HG03432 (cell line): ENCODE results near the gene APOBEC3C.
"Not testable (repeated sequence)": the region's sequence is repeated elsewhere in the genome, so short reads cannot be mapped to it uniquely, and the experiment has no call there.

Experiments
- ATAC-seq: cut with Tn5 transposase; IDR thresholded peaks from one replicate; pipeline ENCODE4 v1.9.1; 2021; ENCODE audit warnings: mild to moderate bottlenecking, moderate library complexity; ENCODE audit not compliant: unreplicated experiment

APOBEC3C gene

DNA sequence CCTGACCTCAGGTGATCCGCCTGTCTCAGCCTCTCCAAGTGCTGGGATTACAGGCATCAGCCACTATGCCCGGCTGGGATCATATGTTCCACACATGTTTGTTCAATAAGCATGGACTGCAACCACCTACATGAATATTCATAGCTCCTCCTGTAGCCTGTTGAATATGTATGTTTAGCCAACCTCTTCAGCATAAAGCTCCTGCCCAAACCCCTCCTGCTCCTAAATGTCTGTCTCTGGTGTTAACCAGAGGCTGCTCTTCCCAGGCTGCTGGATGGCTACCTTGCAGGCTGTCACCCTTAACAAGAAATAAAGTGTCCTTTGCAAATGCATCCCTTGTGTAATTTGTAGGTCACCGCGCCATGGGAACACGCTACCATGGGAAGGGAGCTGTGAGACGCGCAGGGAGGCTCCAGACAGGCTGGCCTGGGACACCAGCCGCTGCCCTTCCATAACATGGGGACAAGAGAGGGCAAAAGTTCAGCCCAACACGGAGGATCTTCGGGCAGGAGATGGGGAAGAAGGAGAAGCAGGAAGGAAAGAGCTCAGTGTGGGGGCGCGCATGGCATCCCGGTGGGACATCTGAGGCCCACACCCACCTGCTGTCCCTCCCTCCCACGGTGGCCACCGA lies 6.1 kb downstream of the APOBEC3C start:
- ATAC-seq: not testable (repeated sequence)

DNA sequence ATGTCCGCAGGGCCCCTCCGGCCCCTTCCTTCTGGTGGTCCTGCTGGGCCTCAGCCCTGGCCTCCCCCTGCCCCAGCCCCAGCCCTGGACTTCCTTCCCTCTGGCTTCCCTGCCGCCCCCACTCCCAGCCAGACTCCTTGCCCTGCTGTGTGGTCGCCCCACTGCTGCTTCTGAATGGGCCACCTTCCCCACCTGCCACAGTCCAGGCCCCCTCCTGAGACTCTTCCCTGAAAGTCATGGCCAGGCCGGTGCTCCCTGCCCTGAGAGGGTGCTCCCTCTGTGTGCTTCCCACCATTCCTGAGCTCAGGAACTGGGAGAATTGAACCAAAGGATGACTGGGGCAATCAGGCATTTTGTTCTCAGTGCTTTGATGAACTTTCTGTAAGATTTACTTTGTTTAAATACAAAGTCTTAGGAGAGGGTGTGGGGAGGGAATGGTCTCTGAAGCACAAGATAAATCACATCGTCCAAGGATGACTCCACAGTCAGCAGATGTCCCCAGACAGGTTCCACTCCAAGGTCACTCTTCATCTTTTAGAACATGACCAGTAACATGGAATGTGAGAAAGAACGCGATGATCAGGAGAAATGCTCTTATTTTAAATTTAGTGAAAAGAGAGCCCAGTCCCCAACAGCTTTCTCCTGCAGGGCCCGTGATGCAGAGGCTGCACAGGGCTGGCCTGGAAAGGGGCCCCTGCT lies 7.6 kb downstream of the APOBEC3C start:
- ATAC-seq: no peak

DNA sequence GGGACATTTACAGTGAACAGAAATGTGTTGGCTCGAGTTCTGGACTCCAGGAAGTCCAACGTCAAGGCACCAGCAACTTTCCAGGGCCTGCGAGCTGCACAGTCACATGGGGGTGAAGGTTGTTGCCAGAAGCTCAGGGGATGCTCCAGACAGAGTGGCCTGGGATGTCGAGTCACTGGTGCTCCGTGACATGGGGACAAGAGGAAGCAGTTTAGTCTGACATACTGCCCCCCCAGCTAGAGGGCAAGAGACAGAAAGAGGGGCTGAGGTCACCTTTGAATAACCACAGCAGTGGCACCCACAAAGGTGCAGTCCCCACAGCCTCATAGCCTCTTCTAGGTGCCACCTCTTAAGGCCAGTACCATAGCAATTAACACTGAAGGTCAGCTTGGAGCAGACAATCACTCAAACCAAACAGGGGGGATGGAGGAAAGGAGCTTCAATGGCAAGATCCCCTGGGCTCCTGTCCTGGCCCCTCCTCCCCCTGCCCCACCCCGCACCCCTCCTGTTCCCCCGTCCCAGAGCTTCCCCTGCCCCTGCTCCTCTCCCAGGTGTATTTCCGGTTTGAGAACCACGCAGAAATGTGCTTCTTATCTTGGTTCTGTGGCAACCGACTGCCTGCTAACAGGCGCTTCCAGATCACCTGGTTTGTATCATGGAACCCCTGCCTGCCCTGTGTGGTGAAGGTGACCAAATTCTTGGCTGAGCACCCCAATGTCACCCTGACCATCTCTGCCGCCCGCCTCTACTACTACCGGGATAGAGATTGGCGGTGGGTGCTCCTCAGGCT lies 10.7 kb downstream of the APOBEC3C start:
- no peak for ATAC-seq

DNA sequence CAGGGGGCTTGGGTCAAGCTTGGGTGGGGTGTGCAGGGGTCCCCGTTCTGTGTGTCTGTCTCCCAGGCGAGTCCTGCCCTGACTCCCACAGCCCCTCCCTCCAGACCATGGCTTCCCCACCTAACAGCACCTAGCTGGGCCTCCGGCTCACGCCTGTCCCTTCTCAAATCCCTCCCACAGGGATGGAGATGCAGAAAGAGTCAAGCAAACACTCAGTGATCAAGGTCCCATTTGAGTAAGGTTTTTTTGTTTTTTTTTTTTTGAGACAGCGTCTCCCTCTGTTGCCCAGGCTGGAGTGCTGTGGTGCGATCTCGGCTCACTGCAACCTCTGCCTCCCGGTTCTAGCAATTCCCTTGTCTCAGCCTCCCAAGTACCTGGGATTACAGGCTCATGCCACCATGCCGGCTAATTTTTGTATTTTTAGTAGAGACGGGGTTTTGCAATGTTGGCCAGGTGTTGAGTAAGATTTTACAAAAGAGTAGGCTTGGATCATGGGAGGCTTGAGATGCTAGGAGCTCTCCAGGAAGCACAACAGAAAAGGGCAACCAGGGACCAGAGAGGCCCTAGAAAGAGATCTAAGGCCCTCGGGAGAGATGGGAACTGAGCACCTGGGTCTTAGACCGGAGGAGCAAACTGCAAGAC lies 12.6 kb downstream of the APOBEC3C start:
- no peak for ATAC-seq

DNA sequence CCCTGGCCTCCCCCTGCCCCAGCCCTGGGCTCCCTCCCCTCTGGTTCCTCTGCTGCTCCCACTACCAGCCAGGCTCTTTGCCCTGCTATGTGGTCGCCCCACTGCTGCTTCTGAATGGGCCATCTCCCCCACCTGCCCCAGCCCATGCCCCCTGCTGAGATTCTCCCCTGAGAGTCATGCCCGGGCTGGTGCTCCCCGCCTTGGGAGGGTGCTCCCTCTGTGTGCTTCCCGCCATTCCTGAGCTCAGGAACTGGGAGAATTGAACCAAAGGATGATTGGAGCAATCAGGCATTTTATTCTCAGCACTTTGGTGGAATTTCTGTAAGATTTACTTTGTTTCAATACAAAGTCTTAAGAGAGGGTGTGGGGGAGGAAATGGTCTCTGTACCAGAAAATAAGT lies 13.7 kb downstream of the APOBEC3C start:
- ATAC-seq: no peak

DNA sequence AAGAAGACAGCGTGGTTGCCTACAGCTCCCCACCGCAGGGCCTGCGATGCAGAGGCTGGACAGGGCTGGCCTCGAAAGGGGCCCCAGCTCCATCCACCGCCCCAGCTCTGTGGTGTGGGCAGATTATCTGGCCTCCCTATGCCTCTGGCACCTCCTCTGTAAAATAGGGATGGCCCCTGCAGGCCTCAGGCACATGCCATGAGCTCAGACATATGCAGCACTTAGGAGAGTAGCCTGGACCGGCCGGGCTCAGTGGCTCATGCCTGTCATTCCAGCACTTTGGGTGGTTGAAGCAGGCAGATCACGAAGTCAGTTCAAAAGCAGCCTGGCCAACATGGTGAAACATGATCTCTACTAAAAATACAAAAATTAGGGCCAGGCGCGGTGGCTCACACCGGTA lies 14.2 kb downstream of the APOBEC3C start:
- ATAC-seq: no peak

DNA sequence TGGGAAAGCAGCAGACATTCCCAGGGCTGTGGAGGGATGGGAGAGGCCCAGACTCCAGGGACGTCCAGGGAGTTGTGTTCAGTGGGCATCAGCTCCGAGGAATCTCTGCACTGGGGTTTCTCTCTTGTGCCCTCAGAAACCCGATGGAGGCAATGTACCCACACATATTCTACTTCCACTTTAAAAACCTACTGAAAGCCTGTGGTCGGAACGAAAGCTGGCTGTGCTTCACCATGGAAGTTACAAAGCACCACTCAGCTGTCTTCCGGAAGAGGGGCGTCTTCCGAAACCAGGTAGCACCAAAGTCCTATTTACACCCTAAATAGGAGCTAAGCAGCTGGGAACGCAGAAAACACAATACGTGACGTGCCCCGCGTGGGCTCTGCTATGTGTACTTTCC lies 15.2 kb downstream of the APOBEC3C start:
- ATAC-seq: no peak

DNA sequence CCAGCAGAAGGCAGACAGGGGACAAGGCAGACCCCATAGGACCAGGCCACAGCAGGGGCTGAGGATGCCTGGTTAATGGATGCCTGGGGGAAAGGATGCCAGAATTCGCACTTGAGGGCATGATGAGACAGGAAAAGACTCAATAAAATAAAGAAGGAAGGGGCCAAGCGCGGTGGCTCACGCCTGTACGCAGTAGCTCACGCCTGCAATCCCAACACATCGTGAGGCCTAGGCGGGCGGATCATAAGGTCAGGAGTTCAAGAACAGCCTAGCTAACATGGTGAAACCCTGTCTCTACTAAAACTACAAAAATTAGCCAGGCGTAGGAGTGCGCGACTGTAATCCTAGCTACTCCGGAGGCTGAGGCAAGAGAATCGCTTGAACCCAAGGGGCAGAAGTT lies 16.6 kb downstream of the APOBEC3C start:
- ATAC-seq: no peak

DNA sequence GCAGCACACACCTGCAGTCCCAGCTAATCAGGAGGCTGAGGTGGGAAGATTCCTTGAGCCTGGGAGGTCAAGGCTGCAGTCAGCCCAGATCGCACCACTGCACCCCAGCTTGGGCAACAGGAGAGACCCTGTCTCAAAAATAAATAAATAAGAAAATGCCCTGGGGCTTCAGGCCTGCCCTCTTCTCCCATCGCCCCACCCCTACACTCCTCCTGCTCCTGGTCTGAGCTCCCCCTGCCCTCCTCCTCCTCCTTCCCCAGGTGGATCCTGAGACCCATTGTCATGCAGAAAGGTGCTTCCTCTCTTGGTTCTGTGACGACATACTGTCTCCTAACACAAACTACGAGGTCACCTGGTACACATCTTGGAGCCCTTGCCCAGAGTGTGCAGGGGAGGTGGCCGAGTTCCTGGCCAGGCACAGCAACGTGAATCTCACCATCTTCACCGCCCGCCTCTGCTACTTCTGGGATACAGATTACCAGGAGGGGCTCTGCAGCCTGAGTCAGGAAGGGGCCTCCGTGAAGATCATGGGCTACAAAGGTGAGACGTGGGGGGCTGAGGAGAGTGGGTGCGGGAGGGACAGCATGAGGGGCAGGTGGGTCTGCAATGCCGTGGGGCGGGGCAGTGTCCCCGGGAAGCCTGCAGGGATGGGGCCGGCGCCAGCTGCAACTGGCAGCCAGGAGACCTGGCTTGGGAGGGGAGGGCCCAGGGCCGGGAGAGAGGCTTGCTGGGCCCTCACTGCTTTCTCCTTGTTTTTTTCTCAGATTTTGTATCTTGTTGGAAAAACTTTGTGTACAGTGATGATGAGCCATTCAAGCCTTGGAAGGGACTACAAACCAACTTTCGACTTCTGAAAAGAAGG lies 17.6 kb downstream of the APOBEC3C start:
- ATAC-seq: not testable (repeated sequence)

DNA sequence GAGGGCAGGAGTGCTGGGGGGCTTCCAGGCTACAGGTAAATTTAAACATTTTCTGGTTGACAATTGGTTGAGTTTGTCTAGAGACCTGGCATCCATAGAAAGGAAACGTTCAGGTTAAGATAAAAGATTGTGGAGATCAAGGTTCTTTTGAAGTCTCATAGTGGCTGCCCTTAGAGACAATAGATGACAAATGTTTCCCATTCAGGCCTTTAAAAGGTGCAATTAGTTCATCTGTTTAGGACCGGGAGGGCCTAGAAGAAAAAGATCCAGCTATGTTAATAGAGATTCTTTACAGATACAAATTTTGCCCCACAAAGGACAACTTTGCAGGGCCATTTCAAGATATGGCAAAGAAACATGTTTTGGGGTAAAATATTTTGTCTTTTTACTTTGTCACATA lies 23.0 kb downstream of the APOBEC3C start:
- ATAC-seq: not testable (repeated sequence)

DNA sequence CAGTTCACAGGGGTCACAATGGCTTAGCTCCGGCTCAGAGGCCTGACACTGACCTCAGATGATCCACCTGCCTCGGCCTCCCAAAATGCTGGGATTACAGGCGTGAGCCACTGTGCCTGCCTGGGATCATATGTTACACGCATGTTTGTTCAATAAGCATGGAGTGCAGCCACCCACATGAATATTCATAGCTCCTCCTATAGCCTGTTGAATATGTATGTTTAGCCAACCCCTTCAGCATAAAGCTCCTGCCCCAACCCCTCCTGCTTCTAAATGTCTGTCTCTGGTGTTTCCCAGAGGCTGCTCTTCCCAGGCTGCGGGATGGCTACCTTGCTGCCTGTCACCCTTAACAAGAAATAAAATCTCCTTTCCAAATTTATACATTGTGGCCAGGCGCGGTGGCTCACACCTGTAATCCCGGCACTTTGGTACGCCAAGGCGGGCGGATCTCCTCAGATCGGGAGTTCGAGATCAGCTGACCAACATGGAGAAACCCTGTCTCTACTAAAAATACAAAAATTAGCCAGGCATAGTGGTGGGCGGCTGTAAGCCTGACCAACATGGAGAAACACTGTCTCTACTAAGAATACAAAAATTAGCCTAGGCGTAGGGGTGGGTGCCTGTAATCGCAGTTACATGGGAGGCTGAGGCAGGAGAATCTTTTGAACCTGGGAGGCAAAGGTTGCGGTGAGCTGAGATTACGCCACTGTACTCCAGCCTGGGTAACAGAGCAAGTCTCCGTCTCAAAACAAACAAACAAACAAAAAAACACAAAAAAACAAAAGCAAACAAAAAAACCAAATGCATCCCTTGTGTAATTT lies 25.5 kb downstream of the APOBEC3C start:
- no peak for ATAC-seq

DNA sequence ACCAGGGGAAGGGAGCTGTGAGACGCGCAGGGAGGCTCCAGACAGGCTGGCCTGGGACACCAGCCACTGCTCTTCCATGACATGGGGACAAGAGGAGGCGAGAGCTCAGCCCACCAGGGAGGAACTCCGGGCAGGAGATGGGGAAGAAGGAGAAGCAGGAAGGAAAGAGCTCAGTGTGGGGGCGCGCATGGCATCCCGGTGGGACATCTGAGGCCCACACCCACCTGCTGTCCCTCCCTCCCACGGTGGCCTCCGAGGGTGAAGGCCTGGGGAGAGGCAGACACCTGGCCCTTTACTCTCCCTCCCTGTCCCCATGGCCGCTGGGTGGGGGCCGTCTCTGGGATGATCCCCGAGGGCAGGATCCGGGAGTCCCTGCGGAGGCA lies 26.1 kb downstream of the APOBEC3C start:
- not testable (repeated sequence) for ATAC-seq

DNA sequence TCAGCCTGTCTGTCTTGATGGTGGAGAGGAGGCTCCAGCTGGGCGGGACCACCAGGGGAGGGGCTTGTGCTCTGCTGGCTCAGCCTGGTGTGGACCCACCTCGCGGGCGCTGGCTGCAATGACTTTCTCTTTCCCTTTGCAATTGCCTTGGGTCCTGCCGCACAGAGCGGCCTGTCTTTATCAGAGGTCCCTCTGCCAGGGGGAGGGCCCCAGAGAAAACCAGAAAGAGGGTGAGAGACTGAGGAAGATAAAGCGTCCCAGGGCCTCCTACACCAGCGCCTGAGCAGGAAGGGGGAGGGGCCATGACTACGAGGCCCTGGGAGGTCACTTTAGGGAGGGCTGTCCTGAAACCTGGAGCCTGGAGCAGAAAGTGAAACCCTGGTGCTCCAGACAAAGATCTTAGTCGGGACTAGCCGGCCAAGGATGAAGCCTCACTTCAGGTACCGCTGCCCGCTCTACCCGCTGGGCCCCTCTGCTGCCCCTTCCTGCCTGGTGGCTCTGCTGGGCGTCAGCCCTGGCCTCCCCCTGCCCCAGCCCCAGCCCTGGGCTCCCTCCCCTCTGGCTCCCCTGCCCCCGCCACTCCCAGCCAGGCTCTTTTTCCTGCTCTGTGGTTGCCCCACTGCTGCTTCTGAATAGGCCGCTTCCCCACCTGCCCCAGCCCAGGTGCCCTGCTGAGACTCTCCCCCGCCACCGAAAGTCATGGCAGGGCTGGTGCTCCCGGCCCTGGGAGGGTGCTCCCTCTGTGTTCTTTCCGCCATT lies 26.7 kb downstream of the APOBEC3C start, which contains the start of gene APOBEC3F:
APOBEC3F (plus strand) TSS at position 327 of the 759 bp plus-strand sequence; CDS start at position 424, 97 bp downstream.
- peak; percentile 92 for ATAC-seq

DNA sequence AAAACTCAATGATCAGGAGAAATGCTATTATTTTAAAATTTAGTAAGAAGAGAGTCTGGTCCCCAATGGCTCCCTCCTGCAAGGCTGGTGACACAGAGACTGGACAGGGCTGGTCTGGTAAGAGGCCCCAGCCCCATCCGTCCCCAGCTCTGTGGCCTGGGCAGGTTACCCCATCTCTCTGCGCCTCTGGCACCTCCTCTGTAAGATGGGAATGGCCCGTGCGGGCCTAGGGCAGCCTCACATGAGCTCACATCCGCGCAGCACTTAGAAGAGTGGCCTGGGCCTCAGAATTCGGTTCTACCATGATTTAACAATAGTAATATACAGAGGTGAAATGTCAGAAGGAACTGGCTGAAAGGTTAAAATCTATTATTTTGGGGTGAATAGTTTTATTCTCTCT lies 27.9 kb downstream of the APOBEC3C start:
- no peak for ATAC-seq

DNA sequence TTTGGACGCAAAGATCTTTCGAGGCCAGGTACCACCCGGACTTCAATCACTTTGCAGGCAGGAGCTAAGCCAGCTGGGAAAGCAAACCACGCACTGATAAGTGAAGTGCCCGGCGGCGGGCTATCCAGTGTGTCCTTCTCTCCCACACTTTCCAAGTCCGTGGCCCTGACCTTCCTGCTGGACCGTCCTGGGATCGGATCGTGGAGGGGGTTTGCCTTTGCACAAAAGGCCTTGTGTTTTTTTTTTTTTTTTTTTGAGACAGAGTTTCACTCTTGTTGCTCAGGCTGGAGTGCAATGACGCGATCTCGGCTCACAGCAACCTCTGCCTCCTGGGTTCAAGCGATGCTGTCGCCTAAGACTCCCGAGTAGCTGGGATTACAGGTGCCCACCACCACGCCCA lies 29.0 kb downstream of the APOBEC3C start:
- not testable (repeated sequence) for ATAC-seq

DNA sequence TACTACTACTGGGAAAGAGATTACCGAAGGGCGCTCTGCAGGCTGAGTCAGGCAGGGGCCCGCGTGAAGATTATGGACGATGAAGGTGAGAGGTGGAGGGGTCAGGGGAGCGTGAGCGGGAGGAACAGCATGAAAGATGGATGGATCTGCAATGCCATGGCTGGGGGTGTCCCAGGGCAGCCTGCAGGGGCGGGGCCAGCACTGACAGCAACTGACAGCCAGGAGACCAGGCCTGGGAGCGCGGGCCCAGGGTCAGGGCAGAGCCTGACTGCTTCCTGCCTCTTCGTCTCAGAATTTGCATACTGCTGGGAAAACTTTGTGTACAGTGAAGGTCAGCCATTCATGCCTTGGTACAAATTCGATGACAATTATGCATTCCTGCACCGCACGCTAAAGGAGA lies 31.1 kb downstream of the APOBEC3C start:
- ATAC-seq: not testable (repeated sequence)

DNA sequence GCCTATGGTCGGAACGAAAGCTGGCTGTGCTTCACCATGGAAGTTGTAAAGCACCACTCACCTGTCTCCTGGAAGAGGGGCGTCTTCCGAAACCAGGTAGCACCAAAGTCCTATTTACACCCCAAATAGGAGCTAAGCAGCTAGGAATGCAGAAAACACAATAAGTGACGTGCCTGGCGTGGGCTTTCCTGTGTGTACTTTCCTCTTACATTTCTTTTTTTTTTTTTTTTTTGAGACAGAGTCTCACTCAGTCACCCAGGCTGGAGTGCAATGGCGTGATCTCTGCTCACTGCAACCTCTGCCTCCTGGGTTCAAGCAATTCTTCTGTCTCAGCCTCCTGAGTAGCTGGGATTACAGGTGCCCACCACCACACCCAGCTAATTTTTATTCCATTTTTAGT lies 35.4 kb downstream of the APOBEC3C start:
- not testable (repeated sequence) for ATAC-seq

DNA sequence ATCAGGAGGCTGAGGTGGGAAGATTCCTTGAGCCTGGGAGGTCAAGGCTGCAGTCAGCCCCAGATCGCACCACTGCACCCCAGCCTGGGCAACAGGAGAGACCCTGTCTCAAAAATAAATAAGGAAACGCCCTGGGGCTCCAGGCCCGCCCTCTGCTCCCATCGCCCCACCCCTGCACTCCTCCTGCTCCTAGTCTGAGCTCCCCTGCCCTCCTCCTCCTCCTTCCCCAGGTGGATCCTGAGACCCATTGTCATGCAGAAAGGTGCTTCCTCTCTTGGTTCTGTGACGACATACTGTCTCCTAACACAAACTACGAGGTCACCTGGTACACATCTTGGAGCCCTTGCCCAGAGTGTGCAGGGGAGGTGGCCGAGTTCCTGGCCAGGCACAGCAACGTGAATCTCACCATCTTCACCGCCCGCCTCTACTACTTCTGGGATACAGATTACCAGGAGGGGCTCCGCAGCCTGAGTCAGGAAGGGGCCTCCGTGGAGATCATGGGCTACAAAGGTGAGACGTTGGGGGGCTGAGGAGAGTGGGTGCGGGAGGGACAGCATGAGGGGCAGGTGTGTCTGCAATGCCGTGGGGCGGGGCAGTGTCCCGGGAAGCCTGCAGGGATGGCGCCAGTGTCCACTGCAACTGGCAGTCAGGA lies 37.9 kb downstream of the APOBEC3C start:
- ATAC-seq: not testable (repeated sequence)
